GM20000 (cell line): Measurements from ENCODE around the gene DNAJB6.

ENCODE experiments used
- DNase-seq: peaks from one replicate; pipeline ENCODE4 v3.0.0; 2012; ENCODE audit warnings: low spot score
- TF ChIP-seq, protein P1 (sequence below): IDR thresholded peaks from 2 replicates; pipeline ENCODE4 v1.5.1; 2012; ENCODE audit warnings: mild to moderate bottlenecking, control low read depth; ENCODE audit errors: extremely low read depth, missing control alignments

The DNAJB6 gene

DNA sequence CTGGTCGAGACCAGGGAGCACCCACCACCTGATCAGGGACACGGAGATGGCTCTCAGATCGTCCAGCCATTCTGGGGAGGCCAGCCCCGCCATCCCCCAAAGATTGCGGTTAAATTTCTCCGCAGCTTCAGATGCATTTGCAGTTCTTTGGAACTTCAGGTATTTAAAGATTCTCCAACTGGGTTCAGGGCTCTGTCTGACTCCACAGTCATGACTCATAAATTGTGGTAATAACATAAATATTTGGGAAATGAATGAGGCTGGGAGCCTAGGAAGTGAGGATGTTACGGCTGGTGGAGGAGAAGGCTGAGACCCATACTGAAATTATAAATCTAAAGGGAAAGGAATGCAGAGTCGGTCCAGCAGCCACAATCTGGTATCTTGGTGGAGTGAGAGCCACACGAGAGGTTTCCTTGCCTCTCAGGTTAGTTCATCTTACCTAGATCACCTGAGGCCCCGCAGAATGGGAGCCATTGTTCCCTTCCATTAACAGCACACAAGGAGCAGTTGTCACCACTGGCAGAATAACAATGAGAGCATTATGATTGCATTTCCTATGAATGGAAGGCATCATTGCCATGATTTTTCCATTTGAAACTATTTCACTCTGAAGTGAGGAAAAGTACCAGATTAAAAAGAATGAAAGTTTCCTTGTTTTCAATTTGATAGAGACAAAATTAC lies 26.7 kb upstream of the DNAJB6 start:
- TF ChIP-seq, protein P1, sequence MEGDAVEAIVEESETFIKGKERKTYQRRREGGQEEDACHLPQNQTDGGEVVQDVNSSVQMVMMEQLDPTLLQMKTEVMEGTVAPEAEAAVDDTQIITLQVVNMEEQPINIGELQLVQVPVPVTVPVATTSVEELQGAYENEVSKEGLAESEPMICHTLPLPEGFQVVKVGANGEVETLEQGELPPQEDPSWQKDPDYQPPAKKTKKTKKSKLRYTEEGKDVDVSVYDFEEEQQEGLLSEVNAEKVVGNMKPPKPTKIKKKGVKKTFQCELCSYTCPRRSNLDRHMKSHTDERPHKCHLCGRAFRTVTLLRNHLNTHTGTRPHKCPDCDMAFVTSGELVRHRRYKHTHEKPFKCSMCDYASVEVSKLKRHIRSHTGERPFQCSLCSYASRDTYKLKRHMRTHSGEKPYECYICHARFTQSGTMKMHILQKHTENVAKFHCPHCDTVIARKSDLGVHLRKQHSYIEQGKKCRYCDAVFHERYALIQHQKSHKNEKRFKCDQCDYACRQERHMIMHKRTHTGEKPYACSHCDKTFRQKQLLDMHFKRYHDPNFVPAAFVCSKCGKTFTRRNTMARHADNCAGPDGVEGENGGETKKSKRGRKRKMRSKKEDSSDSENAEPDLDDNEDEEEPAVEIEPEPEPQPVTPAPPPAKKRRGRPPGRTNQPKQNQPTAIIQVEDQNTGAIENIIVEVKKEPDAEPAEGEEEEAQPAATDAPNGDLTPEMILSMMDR, result no peak
- DNase-seq, result no peak

DNA sequence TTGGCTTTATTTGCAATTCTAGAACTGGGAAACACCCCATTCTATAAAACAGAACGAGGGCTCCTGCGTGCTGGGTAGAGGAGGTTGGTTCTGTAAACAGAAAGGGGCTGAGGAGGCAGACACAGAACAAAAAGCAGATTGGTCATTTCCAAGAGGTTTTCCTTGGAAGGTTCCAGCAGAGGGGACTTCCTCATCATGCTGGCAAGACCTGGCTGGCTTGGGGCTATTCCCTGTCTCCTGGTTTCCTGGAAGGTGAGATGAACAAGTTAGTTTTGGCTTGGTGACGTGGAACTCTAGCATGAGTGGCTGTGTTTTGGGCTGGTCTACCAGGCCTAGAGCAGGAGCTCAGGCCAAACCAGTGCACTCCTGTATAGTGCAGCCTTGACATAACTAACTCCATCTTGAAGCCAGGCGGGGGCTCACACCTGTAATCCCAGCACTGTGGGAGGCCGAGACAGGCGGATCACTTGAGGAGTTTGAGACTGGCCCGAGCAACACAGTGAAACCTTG lies 26.1 kb upstream of the DNAJB6 start:
- TF ChIP-seq, protein P1, result no peak
- DNase-seq, result no peak

DNA sequence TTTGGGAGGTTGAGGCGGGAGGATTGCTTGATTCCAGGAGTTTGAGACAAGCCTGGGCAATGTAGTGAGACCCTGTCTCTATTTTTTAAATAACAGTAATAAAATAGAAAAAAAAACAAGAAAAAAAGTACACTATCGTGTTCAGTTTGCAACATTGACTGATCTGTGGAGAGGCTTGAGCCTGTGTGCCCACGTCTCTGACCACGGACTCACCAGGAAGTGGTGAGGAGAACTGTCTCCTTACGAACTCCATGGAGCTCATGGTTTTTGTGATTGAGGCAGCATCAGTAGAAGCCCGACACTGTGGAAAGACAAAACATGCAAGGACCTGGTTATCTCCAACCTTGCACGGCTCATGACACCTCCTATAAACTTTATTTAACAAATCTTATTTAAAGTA lies 23.9 kb upstream of the DNAJB6 start:
- TF ChIP-seq, protein P1, result no peak
- no peak for DNase-seq

DNA sequence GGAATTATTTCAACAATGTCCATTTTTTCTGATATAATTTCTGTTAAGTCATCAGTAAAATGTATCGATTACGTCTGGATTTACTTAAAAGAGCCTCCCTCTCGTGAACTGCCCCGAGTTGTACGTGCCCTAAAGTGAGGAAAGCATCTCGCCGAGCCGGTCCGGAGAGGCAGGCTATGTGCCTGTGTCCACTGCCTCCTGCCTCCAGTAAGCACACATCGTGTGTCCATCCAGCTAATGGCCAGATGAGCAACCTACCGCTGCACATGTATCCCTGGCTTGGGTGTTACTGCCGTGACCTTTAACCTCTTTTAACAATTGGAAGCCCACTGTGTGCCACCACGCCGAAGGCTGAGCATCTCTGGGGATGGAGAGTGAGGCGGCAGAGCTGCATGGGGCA lies 23.2 kb upstream of the DNAJB6 start:
- DNase-seq, result no peak
- TF ChIP-seq, protein P1, result no peak

DNA sequence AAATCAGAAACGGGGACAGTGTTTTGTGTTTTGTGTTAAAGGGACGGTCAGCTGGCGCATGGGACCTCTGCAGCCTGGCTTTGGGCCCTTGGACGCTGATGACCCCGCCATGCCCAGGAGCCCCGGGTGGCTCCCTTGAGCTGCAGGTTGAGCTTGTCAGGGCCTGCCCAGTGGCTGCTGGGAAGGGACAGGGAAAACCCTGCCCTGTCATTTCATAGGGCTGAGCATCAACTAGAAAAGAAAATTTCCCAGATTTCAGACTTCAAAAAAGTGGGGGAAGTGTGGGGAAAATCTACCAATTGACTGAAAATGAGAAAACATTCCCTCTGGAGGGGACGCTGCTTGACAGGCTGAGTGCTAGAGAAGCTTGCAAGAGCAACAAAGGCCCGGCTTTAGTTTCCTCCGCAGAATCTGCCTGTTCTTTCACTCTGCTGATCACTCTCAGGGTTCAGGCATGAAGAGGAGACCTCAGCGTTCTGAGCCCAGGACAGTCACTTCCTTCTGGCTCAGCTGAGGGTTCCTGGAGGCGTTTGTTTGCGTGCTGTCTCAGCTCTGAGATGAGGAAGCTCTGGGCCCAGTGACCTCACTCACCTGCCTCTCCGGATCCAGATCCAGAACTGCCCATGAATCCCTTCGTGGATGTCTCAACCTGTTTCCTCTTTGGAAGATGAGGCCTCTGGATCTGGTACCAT lies 18.6 kb upstream of the DNAJB6 start:
- peak; percentile 67 for DNase-seq
- TF ChIP-seq, protein P1, result no peak

DNA sequence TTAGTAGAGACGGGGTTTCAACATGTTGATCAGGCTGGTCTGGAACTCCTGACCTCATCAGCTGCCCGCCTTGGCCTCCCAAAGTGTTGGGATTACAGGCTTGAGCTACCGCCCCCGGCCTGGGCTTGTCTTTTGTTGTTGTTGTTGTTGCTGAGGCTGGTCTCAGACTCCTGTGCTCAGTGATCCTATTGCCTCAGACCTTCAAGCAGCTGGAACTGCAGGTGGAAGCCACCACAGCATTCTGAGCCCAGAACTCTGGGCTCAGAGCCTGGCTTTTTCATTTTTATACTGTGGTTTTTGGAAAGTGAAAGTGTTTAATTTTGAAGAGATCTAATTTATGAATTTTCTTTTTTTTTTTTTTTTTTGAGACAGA lies 16.2 kb upstream of the DNAJB6 start:
- TF ChIP-seq, protein P1, result no peak
- DNase-seq, result no peak

DNA sequence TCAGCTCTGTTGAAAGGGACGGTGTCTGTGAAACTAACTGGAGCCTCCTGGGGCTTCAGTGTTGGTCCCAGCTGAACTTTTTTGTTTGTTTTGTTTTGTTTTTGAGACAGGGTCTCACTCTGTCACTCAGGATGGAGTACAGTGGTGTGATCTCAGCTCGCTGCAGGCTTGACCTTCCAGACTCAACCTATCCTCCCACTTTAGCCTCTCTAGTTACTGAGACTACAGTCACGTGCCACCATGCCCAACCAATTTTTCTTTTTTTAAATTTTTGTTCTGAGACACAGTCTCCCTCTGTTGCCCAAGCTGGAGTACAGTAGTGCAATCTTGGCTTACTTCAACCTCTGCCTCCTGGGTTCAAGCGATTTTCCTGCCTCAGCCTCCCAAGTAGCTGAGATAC lies 13.4 kb upstream of the DNAJB6 start:
- TF ChIP-seq, protein P1, result no peak
- no peak for DNase-seq
